Measurements from ENCODE around the gene ENPEP.

Gene ENPEP

DNA sequence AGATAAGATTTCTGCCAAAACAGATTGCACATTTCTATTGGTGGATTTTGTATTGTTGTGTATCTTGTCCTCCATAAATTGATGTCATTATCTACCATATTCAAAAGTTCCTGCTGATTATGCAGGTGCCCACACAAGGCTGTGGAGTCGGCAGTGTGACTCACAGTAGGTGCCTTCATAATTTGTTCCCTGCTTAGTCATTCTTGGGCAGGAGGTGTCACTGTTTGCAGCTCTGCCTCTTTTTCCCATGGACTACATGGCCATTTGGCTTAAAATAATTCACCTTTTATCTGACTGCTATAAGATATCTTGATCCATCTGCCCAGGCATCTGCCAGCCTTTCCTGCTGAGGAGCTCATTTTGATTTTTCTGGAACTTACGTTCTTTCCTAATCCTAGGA lies 33.6 kb upstream of the ENPEP start:
- Histone ChIP-seq H4K20me1 (ENCODE audit: low read depth, low read length) (no peaks in the 10 kb centered on the region), H3K27ac (ENCODE audit: low read depth, low read length) (no peak overlapping the region), H3F3A (ENCODE audit: insufficient read depth) (no peaks in the 10 kb centered on the region), H3K9me2 (replicated peaks; ENCODE audit: insufficient read depth, low read length) (no peaks in the 10 kb centered on the region), H2AFZ (ENCODE audit: low read depth, low read length, severe bottlenecking) (no peak overlapping the region), H3K36me3 (ENCODE audit: low read length) (no peaks in the 10 kb centered on the region), H3K27me3 (ENCODE audit: low read length) (no peaks in the 10 kb centered on the region), H3K9ac (ENCODE audit: low read length) (no peak overlapping the region), H3K4me3 (ENCODE audit: insufficient read depth, low read length, poor library complexity, severe bottlenecking) (no peak overlapping the region), H3K79me2 (ENCODE audit: insufficient read depth, low read length) (no peaks in the 10 kb centered on the region), H3K4me2 (ENCODE audit: low read depth, low read length, poor library complexity, severe bottlenecking) (no peak overlapping the region), H3K9me3 (ENCODE audit: insufficient read depth, low read length) (no peaks in the 10 kb centered on the region)
- no peak for TF ChIP-seq EZH2phosphoT487 (conservative IDR thresholded peaks at IDR 0.05; ENCODE audit: low read length)
- TF ChIP-seq, protein P1, sequence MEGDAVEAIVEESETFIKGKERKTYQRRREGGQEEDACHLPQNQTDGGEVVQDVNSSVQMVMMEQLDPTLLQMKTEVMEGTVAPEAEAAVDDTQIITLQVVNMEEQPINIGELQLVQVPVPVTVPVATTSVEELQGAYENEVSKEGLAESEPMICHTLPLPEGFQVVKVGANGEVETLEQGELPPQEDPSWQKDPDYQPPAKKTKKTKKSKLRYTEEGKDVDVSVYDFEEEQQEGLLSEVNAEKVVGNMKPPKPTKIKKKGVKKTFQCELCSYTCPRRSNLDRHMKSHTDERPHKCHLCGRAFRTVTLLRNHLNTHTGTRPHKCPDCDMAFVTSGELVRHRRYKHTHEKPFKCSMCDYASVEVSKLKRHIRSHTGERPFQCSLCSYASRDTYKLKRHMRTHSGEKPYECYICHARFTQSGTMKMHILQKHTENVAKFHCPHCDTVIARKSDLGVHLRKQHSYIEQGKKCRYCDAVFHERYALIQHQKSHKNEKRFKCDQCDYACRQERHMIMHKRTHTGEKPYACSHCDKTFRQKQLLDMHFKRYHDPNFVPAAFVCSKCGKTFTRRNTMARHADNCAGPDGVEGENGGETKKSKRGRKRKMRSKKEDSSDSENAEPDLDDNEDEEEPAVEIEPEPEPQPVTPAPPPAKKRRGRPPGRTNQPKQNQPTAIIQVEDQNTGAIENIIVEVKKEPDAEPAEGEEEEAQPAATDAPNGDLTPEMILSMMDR (IDR thresholded peaks at IDR 0.05; ENCODE audit: insufficient read depth, low read length, poor library complexity, severe bottlenecking) = no peak

DNA sequence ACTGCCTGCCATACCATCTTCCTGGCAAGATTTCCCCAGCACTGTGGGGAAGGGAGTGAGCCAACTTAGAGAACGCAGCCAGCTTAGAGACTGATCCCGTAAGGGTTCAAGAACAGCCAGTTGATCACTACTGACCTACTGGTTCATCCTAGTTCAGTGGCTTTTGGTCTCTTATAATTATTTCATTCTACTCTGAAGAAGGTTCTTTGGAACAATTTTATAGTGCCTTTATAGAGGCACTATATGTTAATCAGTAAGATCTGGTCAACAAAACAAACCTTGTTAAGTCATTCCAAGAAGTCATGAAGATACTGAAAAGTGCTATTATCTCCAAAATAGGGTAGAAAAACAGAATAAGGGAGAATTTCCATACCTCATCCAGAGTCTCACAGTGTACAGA lies 33.2 kb upstream of the ENPEP start:
- Histone ChIP-seq H3K27ac (ENCODE audit: low read depth, low read length) (no peak overlapping the region), H3K4me2 (ENCODE audit: low read depth, low read length, poor library complexity, severe bottlenecking) (no peak overlapping the region), H4K20me1 (ENCODE audit: low read depth, low read length) (no peaks in the 10 kb centered on the region), H3F3A (ENCODE audit: insufficient read depth) (no peaks in the 10 kb centered on the region), H3K9ac (ENCODE audit: low read length) (no peak overlapping the region), H3K4me3 (ENCODE audit: insufficient read depth, low read length, poor library complexity, severe bottlenecking) (no peak overlapping the region), H3K27me3 (ENCODE audit: low read length) (no peaks in the 10 kb centered on the region), H2AFZ (ENCODE audit: low read depth, low read length, severe bottlenecking) (no peak overlapping the region), H3K36me3 (ENCODE audit: low read length) (no peaks in the 10 kb centered on the region), H3K79me2 (ENCODE audit: insufficient read depth, low read length) (no peaks in the 10 kb centered on the region), H3K9me2 (replicated peaks; ENCODE audit: insufficient read depth, low read length) (no peaks in the 10 kb centered on the region), H3K9me3 (ENCODE audit: insufficient read depth, low read length) (no peaks in the 10 kb centered on the region)
- no peak for TF ChIP-seq EZH2phosphoT487 (conservative IDR thresholded peaks at IDR 0.05; ENCODE audit: low read length)
- TF ChIP-seq, protein P1 (IDR thresholded peaks at IDR 0.05; ENCODE audit: insufficient read depth, low read length, poor library complexity, severe bottlenecking) = no peak

- Histone ChIP-seq H3K9me3 (ENCODE audit: insufficient read depth, low read length) (no peaks in the 10 kb centered on the region), H4K20me1 (ENCODE audit: low read depth, low read length) (no peaks in the 10 kb centered on the region), H3K27me3 (ENCODE audit: low read length) (no peaks in the 10 kb centered on the region), H2AFZ (ENCODE audit: low read depth, low read length, severe bottlenecking) (no peak overlapping the region), H3K9me2 (replicated peaks; ENCODE audit: insufficient read depth, low read length) (no peaks in the 10 kb centered on the region), H3K79me2 (ENCODE audit: insufficient read depth, low read length) (no peaks in the 10 kb centered on the region), H3K4me2 (ENCODE audit: low read depth, low read length, poor library complexity, severe bottlenecking) (no peak overlapping the region), H3K27ac (ENCODE audit: low read depth, low read length) (no peak overlapping the region), H3K36me3 (ENCODE audit: low read length) (no peaks in the 10 kb centered on the region), H3K9ac (ENCODE audit: low read length) (no peak overlapping the region), H3F3A (ENCODE audit: insufficient read depth) (no peaks in the 10 kb centered on the region), H3K4me3 (ENCODE audit: insufficient read depth, low read length, poor library complexity, severe bottlenecking) (no peak overlapping the region)
- TF ChIP-seq, protein P1 (IDR thresholded peaks at IDR 0.05; ENCODE audit: insufficient read depth, low read length, poor library complexity, severe bottlenecking) = no peak
- no peak for TF ChIP-seq EZH2phosphoT487 (conservative IDR thresholded peaks at IDR 0.05; ENCODE audit: low read length)
Observed at GRCh38 chr4:110449947-110450346, 26.0 kb upstream of the ENPEP start.

All from SU-DHL-6 (cell line).